SJSA1 (cell line): ENCODE results near the gene MAPKAP1. TPM values are rescaled to one million over a fixed set of nuclear protein-coding genes. Genes with fewer than 3 reads are reported as not detected.

Source experiments
- DNase-seq, 2 experiments: peaks; one replicate each; pipeline ENCODE4 v3.0.0-alpha.2; 2015 to 2020; ENCODE audit warnings: low spot score in 2 of 2, low read depth in 1 of 2
- H3K27ac ChIP-seq: fragments of 250-450 bp; sonication (Bioruptor Pico); 2 replicates; pipeline ENCODE4 v1.5.1; 2020; ENCODE audit warnings: mild to moderate bottlenecking, moderate library complexity
- H3K27me3 ChIP-seq: fragments of 250-450 bp; sonication (Bioruptor Pico); replicated peaks from 2 replicates; pipeline ENCODE4 v1.5.1; 2020; ENCODE audit warnings: mild to moderate bottlenecking, moderate library complexity
- H3K36me3 ChIP-seq: fragments of 250-450 bp; sonication (Bioruptor Pico); 2 replicates; pipeline ENCODE4 v1.5.1; 2020; ENCODE audit warnings: mild to moderate bottlenecking
- H3K4me1 ChIP-seq: fragments of 250-450 bp; sonication (Bioruptor Pico); replicated peaks from 2 replicates; pipeline ENCODE4 v1.6.1; 2021; ENCODE audit warnings: mild to moderate bottlenecking
- H3K4me3 ChIP-seq: fragments of 250-450 bp; sonication (Bioruptor Pico); 2 replicates; pipeline ENCODE4 v1.5.1; 2020; ENCODE audit warnings: mild to moderate bottlenecking
- H3K9me3 ChIP-seq: fragments of 250-450 bp; sonication (Bioruptor Pico); replicated peaks from 2 replicates; pipeline ENCODE4 v1.5.1; 2020; ENCODE audit warnings: mild to moderate bottlenecking
- total RNA-seq: library from RNA; depleted of rRNA; stranded (reverse); fragments of >200 nt; shearing (Covaris generic); gene quantifications from 2 replicates; pipeline ENCODE4 v1.2.3, GENCODE V29; 2014

The MAPKAP1 gene
- total RNA-seq, 1 experiment from 2014 or later: 76.2 TPM

DNA sequence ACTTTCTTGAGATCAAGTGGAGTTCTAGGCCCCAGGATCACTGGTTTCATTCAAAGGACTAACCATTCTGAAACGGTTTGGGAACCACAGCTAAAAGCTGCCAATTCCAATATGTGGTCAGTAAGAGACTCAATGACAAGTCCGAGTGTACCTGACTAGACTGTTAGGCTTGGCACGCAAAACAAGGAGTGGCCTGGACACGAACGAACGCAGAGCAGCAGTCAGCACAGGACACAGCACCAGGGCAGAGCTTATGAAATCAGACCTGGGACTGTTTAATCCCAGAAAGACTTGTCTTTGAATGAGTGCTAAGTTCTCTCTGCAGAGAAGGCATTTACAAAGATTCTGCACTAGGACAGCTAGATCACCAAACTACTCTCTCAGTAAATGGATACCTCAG, 231.6 kb downstream of the MAPKAP1 start:
- DNase-seq: no peak
- Histone ChIP-seq H3K36me3 (no peaks in the 10 kb centered on the region; the same call in 1 of the 2 replicates), H3K27me3 (no peaks in the 10 kb centered on the region), H3K4me1 (peaks cover 24% of the 10 kb centered on the region), H3K27ac (no peak overlapping the region), H3K9me3 (no peaks in the 10 kb centered on the region), H3K4me3 (no peak overlapping the region)

GRCh38 chr9:125472926-125473701, 233.9 kb downstream of the MAPKAP1 start:
- Histone ChIP-seq H3K27me3 (no peaks in the 10 kb centered on the region), H3K27ac (peak overlapping the region; percentile 43), H3K4me1 (peaks cover 24% of the 10 kb centered on the region), H3K36me3 (peaks cover 11% of the 10 kb centered on the region), H3K9me3 (no peaks in the 10 kb centered on the region), H3K4me3 (no peak overlapping the region)
- peak; percentile 43 to 65 for DNase-seq

DNA sequence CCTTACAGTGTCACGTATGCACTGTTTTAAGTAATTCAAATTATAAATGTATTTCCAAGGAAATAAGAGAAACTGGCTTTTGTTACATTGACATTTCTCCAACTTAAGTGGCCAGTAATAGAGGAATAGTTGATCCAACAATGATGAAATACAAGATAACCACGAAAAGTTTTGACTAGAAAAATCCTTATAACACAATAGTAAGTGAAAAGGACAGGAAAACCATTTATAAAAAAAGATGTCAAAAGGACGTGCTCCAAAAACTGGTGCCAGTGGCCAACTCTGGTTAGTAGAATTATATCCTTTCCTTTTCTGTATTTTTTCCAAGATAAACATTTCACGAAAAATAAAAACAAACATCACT, 234.5 kb downstream of the MAPKAP1 start:
- no peak overlapping the region for H3K4me3 ChIP-seq

DNA sequence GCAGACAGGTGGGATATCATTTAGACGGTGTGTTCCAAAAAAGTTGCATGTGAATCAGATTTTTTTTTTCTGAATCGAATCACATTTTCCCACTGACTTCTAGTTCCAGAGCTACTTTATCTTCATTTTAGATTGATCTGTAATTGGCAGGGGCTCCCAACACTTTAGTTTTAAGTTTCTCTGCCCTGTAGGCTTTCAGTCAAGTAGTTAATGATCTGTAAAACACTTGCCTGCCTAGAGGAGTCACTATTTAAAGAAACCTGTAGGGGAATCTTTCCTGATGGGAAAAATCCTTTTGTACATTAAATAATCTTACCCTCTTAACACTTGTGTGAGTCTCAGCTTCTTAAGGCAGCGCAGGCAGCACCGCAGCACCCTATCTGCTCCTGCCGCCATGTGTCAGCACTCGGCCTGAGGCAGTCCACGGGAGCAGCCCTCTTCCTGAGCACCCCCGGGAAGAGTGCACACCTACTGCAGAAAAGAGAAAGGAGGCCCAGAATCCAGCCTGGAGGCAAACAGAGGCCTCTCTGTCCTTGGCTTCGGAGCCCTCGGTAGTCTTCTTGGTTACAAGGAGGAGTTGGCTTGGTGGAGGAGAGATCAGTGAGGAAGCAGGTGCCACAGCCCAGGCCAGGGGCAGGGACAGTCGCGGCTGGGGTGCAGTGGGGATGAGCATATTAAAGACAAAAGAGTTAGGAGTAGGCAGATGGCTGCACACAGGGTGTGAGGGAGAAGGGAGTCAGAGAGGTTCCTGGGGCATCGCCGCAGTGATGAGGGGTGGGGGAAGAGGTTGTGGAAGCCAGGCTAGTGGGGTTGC, 236.0 kb downstream of the MAPKAP1 start:
- H3K9me3 ChIP-seq: no peaks in the 10 kb centered on the region
- no peak overlapping the region for H3K4me3 ChIP-seq
- no peak overlapping the region for H3K27ac ChIP-seq
- H3K4me1 ChIP-seq: peaks cover 24% of the 10 kb centered on the region
- H3K36me3 ChIP-seq: peaks cover 11% of the 10 kb centered on the region; the same call in 1 of the 2 replicates
- no peaks in the 10 kb centered on the region for H3K27me3 ChIP-seq
- no peak for DNase-seq

More for the DNA sequence above, 234.5 kb downstream of the MAPKAP1 start:
- Histone ChIP-seq H3K4me1 (peaks cover 24% of the 10 kb centered on the region), H3K27me3 (no peaks in the 10 kb centered on the region), H3K27ac (no peak overlapping the region), H3K9me3 (no peaks in the 10 kb centered on the region), H3K36me3 (peaks cover 11% of the 10 kb centered on the region; the same call in 1 of the 2 replicates)
- DNase-seq: no peak

GRCh38 chr9:125470189-125470588, 236.8 kb downstream of the MAPKAP1 start:
- Histone ChIP-seq H3K36me3 (peaks cover 11% of the 10 kb centered on the region; the same call in 1 of the 2 replicates), H3K27me3 (no peaks in the 10 kb centered on the region), H3K27ac (no peak overlapping the region), H3K9me3 (no peaks in the 10 kb centered on the region), H3K4me3 (no peak overlapping the region), H3K4me1 (peaks cover 24% of the 10 kb centered on the region)
- no peak for DNase-seq

DNA sequence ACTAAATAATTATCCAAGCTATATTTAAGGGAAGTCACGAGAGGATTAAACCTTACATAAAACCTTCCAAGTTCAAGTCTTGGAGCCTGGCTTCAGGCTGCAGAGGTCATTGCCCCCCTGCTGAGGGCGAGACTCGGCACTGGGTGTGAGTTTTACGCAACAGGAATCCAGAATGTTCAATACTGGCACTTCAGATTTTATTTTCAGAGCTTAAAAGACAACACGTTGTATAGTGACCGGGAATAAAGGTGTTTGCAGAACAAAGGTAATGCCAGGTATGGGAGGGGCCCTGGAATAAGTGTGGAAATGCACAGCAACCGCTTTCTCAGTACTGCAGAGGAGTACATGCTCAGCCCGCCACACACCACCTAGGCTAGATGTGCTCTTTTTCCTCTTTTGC, 238.4 kb downstream of the MAPKAP1 start:
- H3K9me3 ChIP-seq: no peaks in the 10 kb centered on the region

GRCh38 chr9:125467116-125467740, 239.8 kb downstream of the MAPKAP1 start:
- H3K9me3 ChIP-seq: no peaks in the 10 kb centered on the region
- H3K27me3 ChIP-seq: no peaks in the 10 kb centered on the region
- H3K4me3 ChIP-seq: no peak overlapping the region
- H3K27ac ChIP-seq: no peak overlapping the region
- no peak for DNase-seq
- H3K36me3 ChIP-seq: peaks cover 14% of the 10 kb centered on the region
- peaks cover 1% of the 10 kb centered on the region for H3K4me1 ChIP-seq

More for the DNA sequence above, 238.4 kb downstream of the MAPKAP1 start:
- H3K27ac ChIP-seq: no peak overlapping the region
- H3K27me3 ChIP-seq: no peaks in the 10 kb centered on the region
- H3K36me3 ChIP-seq: peaks cover 11% of the 10 kb centered on the region
- H3K4me3 ChIP-seq: no peak overlapping the region
- no peak for DNase-seq
- peaks cover 15% of the 10 kb centered on the region for H3K4me1 ChIP-seq

DNA sequence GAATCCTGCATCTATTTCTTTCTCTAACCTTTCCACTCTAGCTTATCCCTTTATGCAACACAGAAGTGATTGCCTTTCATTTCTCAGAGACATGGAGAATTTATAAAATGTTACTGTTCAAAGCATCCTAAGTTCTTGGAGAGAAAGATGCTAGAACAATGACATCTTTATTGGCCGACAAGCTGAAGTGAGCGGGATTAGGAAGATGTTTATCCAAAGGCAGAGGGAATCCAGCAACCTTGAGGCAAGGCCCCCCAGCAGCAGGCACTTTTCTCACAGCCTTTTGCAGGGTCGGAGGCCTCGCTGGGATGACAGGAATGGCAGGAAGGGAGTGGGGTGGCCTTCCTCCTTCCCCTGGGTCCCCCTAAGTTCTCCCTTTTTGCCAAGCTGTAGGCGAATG, 240.6 kb downstream of the MAPKAP1 start:
- H3K27me3 ChIP-seq: no peaks in the 10 kb centered on the region

GRCh38 chr9:125464591-125465385, 242.2 kb downstream of the MAPKAP1 start:
- Histone ChIP-seq H3K4me1 (peaks cover 9% of the 10 kb centered on the region), H3K27ac (no peak overlapping the region), H3K36me3 (peaks cover 10% of the 10 kb centered on the region), H3K27me3 (no peaks in the 10 kb centered on the region), H3K4me3 (no peak overlapping the region), H3K9me3 (no peaks in the 10 kb centered on the region)
- DNase-seq: no peak

More for the DNA sequence above, 240.6 kb downstream of the MAPKAP1 start:
- Histone ChIP-seq H3K4me1 (no peaks in the 10 kb centered on the region), H3K27ac (no peak overlapping the region), H3K4me3 (no peak overlapping the region), H3K36me3 (peaks cover 14% of the 10 kb centered on the region), H3K9me3 (no peaks in the 10 kb centered on the region)
- DNase-seq: no peak

DNA sequence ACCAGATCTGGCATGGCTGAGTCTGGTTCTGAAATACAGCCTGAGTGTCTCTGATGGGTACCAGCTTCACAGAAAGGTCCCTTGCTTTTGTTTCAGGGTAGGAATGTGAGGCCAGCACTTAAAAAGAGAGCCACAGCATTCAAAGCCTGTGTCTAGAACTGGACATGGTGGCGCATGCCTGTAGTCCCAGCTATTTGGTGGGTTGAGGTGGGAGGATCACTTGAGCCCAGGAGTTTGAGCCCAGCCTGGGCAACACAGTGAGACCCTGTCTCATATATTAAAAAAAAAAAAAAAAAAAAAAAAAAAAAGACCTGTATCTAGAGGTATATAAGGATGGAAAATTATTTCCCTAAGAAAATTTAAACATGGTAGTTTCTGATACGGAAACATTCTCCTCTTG, 243.1 kb downstream of the MAPKAP1 start:
- Histone ChIP-seq H3K27me3 (no peaks in the 10 kb centered on the region), H3K4me1 (peaks cover 9% of the 10 kb centered on the region), H3K4me3 (no peak overlapping the region), H3K27ac (no peak overlapping the region), H3K36me3 (peaks cover 3% of the 10 kb centered on the region), H3K9me3 (no peaks in the 10 kb centered on the region)
- DNase-seq: no peak

DNA sequence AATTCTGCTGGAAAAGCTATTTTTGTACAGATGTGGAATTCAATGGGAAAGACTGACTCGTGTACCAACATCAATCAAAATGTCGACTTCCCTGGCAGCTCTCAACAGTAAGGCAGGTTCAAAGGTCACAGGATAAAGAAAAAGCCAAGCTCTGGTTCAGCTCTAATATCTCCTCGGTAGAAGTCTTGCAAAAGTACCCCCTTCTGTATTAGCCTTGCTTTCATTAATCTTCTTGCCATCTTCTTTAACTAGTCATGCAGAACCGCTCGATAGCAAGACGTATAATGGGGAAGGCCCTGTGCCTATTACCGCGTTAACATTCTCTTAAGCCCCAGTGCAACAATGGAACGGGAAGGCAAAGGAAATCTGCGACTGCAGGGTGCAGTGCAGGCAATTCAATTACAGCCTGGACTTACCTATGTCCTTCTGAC, 244.1 kb downstream of the MAPKAP1 start:
- Histone ChIP-seq H3K27ac (no peak overlapping the region), H3K27me3 (no peaks in the 10 kb centered on the region), H3K4me3 (no peak overlapping the region), H3K9me3 (no peaks in the 10 kb centered on the region), H3K36me3 (peaks cover 2% of the 10 kb centered on the region), H3K4me1 (peaks cover 9% of the 10 kb centered on the region)
- no peak for DNase-seq

DNA sequence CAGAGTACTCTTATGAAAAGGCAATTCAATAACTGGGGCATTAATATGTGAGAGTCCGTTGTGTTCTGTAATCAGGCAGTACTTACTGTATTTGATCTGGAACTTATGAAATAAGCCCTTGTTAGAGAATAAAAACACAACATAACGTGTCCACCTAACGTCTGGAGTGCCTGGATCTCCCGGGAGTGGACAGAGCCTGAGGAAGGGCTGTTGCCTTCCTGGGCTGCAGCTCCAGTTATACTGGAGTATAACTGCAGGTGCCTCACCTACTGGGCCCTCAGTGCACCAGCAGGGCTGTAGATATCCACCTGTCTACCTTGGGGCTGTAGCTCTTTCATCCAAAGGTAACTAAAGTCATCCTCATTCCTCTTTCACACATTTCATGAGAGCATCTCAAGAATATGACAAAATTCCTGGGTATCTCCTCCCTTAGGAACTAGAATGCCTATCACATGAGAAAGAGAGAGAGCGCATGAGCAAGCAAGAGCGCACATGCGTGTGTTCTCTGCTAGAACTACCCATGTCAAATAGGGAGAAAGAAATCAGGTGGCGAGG, 245.3 kb downstream of the MAPKAP1 start:
- DNase-seq: no peak
- H3K9me3 ChIP-seq: no peaks in the 10 kb centered on the region
- no peak overlapping the region for H3K4me3 ChIP-seq
- H3K4me1 ChIP-seq: peaks cover 9% of the 10 kb centered on the region
- no peaks in the 10 kb centered on the region for H3K27me3 ChIP-seq
- H3K36me3 ChIP-seq: peaks cover 3% of the 10 kb centered on the region
- no peak overlapping the region for H3K27ac ChIP-seq
